DOHH2 (cell line): ENCODE data around the gene TOPAZ1.

Source experiments
- CTCF ChIP-seq: fragments of 200-600 bp; sonication (generic); IDR thresholded peaks from one replicate; pipeline ENCODE4 v1.5.1; 2014; ENCODE audit warnings: antibody characterized with exemption, mild to moderate bottlenecking, low read depth, low read length; ENCODE audit not compliant: poor library complexity, severe bottlenecking
- EZH2phosphoT487 ChIP-seq: fragments of 200-600 bp; sonication (generic); IDR thresholded peaks from 2 replicates; pipeline ENCODE4 v1.6.1; 2017; ENCODE audit warnings: borderline replicate concordance, mild to moderate bottlenecking, antibody characterized with exemption, low read length, moderate library complexity, mixed read lengths

- TF ChIP-seq CTCF (no peak), EZH2phosphoT487 (no peak)
Measured at GRCh38 chr3:44339181-44340057, 97.7 kb downstream of the TOPAZ1 start.
